Uterus (tissue), 4 donors: ENCODE results near the gene F3. TPM values are rescaled to one million over a fixed set of nuclear protein-coding genes. Genes with fewer than 3 reads are reported as not detected.
A peak's percentile ranks its signal among the peaks of the same experiment; 100 is the strongest.

Experiments used
- DNase-seq, 2 donors: peaks; one replicate each; pipeline ENCODE4 v3.0.0-alpha.2; 2019 to 2020
- H3K27ac ChIP-seq, 2 donors: fragments of 200-600 bp; sonication (generic); 1 replicate in 1 of 2; 2 replicates in 1 of 2; pipeline ENCODE4 v1.5.1; 2016 to 2018
- H3K27me3 ChIP-seq, 2 donors: fragments of 200-600 bp; sonication (generic); one replicate each; pipeline ENCODE4 v1.5.1; 2018 to 2019; ENCODE audit warnings: control low read depth in 1 of 2
- H3K36me3 ChIP-seq, 2 donors: fragments of 200-600 bp; sonication (generic); one replicate each; pipeline ENCODE4 v1.5.1; 2019; ENCODE audit warnings: control low read depth in 1 of 2
- H3K4me1 ChIP-seq, 2 donors: fragments of 200-600 bp; sonication (generic); one replicate each; pipeline ENCODE4 v1.5.1; 2018 to 2019; ENCODE audit warnings: control low read depth in 1 of 2
- H3K4me3 ChIP-seq, 2 donors: fragments of 200-600 bp; sonication (generic); 1 replicate in 1 of 2; 2 replicates in 1 of 2; pipeline ENCODE4 v1.5.1; 2018 to 2019; ENCODE audit warnings: mild to moderate bottlenecking in 1 of 2
- H3K9me3 ChIP-seq, 2 donors: fragments of 200-600 bp; sonication (generic); one replicate each; pipeline ENCODE4 v1.5.1; 2019; ENCODE audit warnings: control low read depth in 1 of 2
- CTCF ChIP-seq, 4 experiments: fragments of 200-600 bp in 2 of 4; fragments of 450-650 bp in 2 of 4; sonication (generic) in 2 of 4; IDR thresholded peaks; one replicate each; pipeline ENCODE4 v1.5.1; 2016 to 2019; ENCODE audit warnings: antibody characterized with exemption in 4 of 4, mild to moderate bottlenecking in 2 of 4, moderate library complexity in 1 of 4
- POLR2A ChIP-seq, 2 donors: fragments of 450-650 bp; IDR thresholded peaks; one replicate each; pipeline ENCODE4 v1.6.1; 2016; ENCODE audit warnings: antibody characterized with exemption in 2 of 2, mild to moderate bottlenecking in 1 of 2, moderate library complexity in 1 of 2
- intact Hi-C: fragments of 100-400 bp; cut with DNase I; formaldehyde crosslinking; loops from one replicate; pipeline ENCODE4 v1.15.1; 2023; ENCODE audit warnings: low total_unique reads
- total RNA-seq, 4 donors: library from RNA; depleted of rRNA in 3 of 4; stranded (reverse); fragments of >200 nt in 3 of 4; gene quantifications; one replicate each; pipeline versions ENCODE4 v1.1.0 to v1.2.4, GENCODE V29; 2014 to 2023
- donor health status: DM: yes; HTN: yes; CAD: no.

The F3 gene
- total RNA-seq, 4 donors from 2014 or later = 5.9 to 85.6 (median 40.9) TPM

- H3K9me3 ChIP-seq = no peaks in the 10 kb centered on the region
- intact Hi-C loops = no loop called here
Observed at GRCh38 chr1:94526152-94526980, 15.2 kb downstream of the F3 start.

GRCh38 chr1:94524531-94524930 is 17.0 kb downstream of the F3 start:
- no peak overlapping the region for H3K27ac ChIP-seq
- no peak for DNase-seq
- TF ChIP-seq POLR2A (IDR thresholded peaks at IDR 0.05) = no peak
- TF ChIP-seq CTCF (IDR thresholded peaks at IDR 0.05) = no peak
- H3K36me3 ChIP-seq = no peaks in the 10 kb centered on the region
- H3K27me3 ChIP-seq = no peaks in the 10 kb centered on the region
- no peak overlapping the region for H3K4me3 ChIP-seq
- intact Hi-C loops = loop anchor here (5.0 kb wide), 1 partner anchor 283 kb away; no protein-coding TSS in a partner anchor
- no peaks in the 10 kb centered on the region for H3K4me1 ChIP-seq
- H3K9me3 ChIP-seq = no peaks in the 10 kb centered on the region

More at GRCh38 chr1:94526152-94526980, 15.2 kb downstream of the F3 start:
- Histone ChIP-seq H3K27ac (no peak overlapping the region), H3K4me3 (no peak overlapping the region), H3K27me3 (no peaks in the 10 kb centered on the region), H3K36me3 (no peaks in the 10 kb centered on the region), H3K4me1 (no peaks in the 10 kb centered on the region)
- TF ChIP-seq POLR2A (IDR thresholded peaks at IDR 0.05) = no peak
- no peak for TF ChIP-seq CTCF (IDR thresholded peaks at IDR 0.05)
- DNase-seq = no peak

- Histone ChIP-seq H3K4me1 (no peaks in the 10 kb centered on the region), H3K9me3 (no peaks in the 10 kb centered on the region), H3K27me3 (no peaks in the 10 kb centered on the region), H3K36me3 (no peaks in the 10 kb centered on the region), H3K27ac (no peak overlapping the region), H3K4me3 (no peak overlapping the region)
- TF ChIP-seq CTCF (IDR thresholded peaks at IDR 0.05) (peak; percentile 52 to 65 (median 61)), POLR2A (IDR thresholded peaks at IDR 0.05) (no peak)
- peak in 1 of 2 donors; percentile 41 for DNase-seq
- intact Hi-C loops = loop anchor here (5.0 kb wide), 1 partner anchor 285 kb away; no protein-coding TSS in a partner anchor
Observed at GRCh38 chr1:94522304-94522703, 19.3 kb downstream of the F3 start.

- Histone ChIP-seq H3K4me3 (no peak overlapping the region), H3K4me1 (no peaks in the 10 kb centered on the region), H3K27me3 (no peaks in the 10 kb centered on the region), H3K36me3 (no peaks in the 10 kb centered on the region), H3K27ac (no peak overlapping the region), H3K9me3 (no peaks in the 10 kb centered on the region)
- intact Hi-C loops = no loop called here
- no peak for DNase-seq
- TF ChIP-seq CTCF (IDR thresholded peaks at IDR 0.05) = no peak
- no peak for TF ChIP-seq POLR2A (IDR thresholded peaks at IDR 0.05)
Observed at GRCh38 chr1:94519351-94519750, 22.2 kb downstream of the F3 start.

GRCh38 chr1:94515296-94515947 is 26.1 kb downstream of the F3 start:
- Histone ChIP-seq H3K9me3 (no peaks in the 10 kb centered on the region), H3K36me3 (no peaks in the 10 kb centered on the region), H3K27me3 (no peaks in the 10 kb centered on the region), H3K4me3 (no peak overlapping the region), H3K4me1 (no peaks in the 10 kb centered on the region), H3K27ac (no peak overlapping the region)
- TF ChIP-seq CTCF (IDR thresholded peaks at IDR 0.05) (no peak), POLR2A (IDR thresholded peaks at IDR 0.05) (no peak)
- intact Hi-C loops = no loop called here
- no peak for DNase-seq
